Neuronal stem cell (in vitro differentiated cells): ENCODE results near the gene ATP8B4.

Experiments
- DNase-seq: peaks from one replicate; pipeline ENCODE4 v3.0.0-alpha.2; 2013; ENCODE audit warnings: low spot score
- H2AFZ ChIP-seq: one replicate; pipeline ENCODE4 v1.6.1; 2013; ENCODE audit warnings: mild to moderate bottlenecking, low read length, inconsistent platforms
- H2AK5ac ChIP-seq: 2 replicates; pipeline ENCODE4 v1.6.1; 2013; ENCODE audit warnings: low read depth, mild to moderate bottlenecking, inconsistent platforms, low read length, moderate library complexity, mixed read lengths
- H2BK120ac ChIP-seq: 2 replicates; pipeline ENCODE4 v1.6.1; 2013; ENCODE audit warnings: low read depth, mild to moderate bottlenecking, inconsistent platforms, low read length, moderate library complexity, mixed read lengths
- H2BK12ac ChIP-seq: one replicate; pipeline ENCODE4 v1.6.1; 2013; ENCODE audit warnings: low read length, inconsistent platforms
- H2BK15ac ChIP-seq: 2 replicates; pipeline ENCODE4 v1.6.1; 2013; ENCODE audit warnings: mild to moderate bottlenecking, low read length, inconsistent platforms, mixed read lengths
- H2BK5ac ChIP-seq: one replicate; pipeline ENCODE4 v1.6.1; 2013; ENCODE audit warnings: inconsistent platforms, mild to moderate bottlenecking, low read length, moderate library complexity
- H3K14ac ChIP-seq: one replicate; pipeline ENCODE4 v1.6.1; 2013; ENCODE audit warnings: low read length, inconsistent platforms
- H3K18ac ChIP-seq: 2 replicates; pipeline ENCODE4 v1.6.1; 2013; ENCODE audit warnings: low read length, inconsistent platforms
- H3K23ac ChIP-seq: 2 replicates; pipeline ENCODE4 v1.6.1; 2013; ENCODE audit warnings: low read depth, mild to moderate bottlenecking, mixed read lengths, low read length, inconsistent platforms; ENCODE audit not compliant: poor library complexity
- H3K27ac ChIP-seq: replicated peaks from 3 replicates; pipeline ENCODE4 v1.5.1; 2013; ENCODE audit warnings: low read length, inconsistent platforms
- H3K27me3 ChIP-seq, 3 experiments: 2 replicates each; pipeline ENCODE4 v1.6.1; 2013; ENCODE audit warnings: low read length in 3 of 3, mild to moderate bottlenecking in 2 of 3, inconsistent platforms in 1 of 3, low read depth in 1 of 3, mixed read lengths in 1 of 3, moderate library complexity in 1 of 3; ENCODE audit not compliant: control insufficient read depth in 3 of 3, insufficient read depth in 3 of 3
- H3K36me3 ChIP-seq, 2 donors: replicated peaks in 1 of 2; 2 replicates each; pipeline ENCODE4 v1.6.1; 2013; ENCODE audit warnings: low read length in 2 of 2; ENCODE audit not compliant: control insufficient read depth in 2 of 2, insufficient read depth in 2 of 2
- H3K4ac ChIP-seq: 2 replicates; pipeline ENCODE4 v1.6.1; 2013; ENCODE audit warnings: inconsistent platforms, mild to moderate bottlenecking, low read length, moderate library complexity
- H3K4me1 ChIP-seq, 2 donors: 1 replicate in 1 of 2; 2 replicates in 1 of 2; pipeline ENCODE4 v1.6.1; 2013; ENCODE audit warnings: low read length in 2 of 2, low read depth in 1 of 2; ENCODE audit not compliant: control insufficient read depth in 2 of 2, insufficient read depth in 1 of 2
- H3K4me2 ChIP-seq: one replicate; pipeline ENCODE4 v1.6.1; 2013; ENCODE audit warnings: mild to moderate bottlenecking, low read length, inconsistent platforms; ENCODE audit not compliant: insufficient read depth, poor library complexity, severe bottlenecking
- H3K4me3 ChIP-seq, 2 donors: 2 replicates each; pipeline ENCODE4 v1.5.1; 2013; ENCODE audit warnings: low read length in 2 of 2, mild to moderate bottlenecking in 2 of 2, inconsistent platforms in 1 of 2, moderate library complexity in 1 of 2
- H3K79me1 ChIP-seq: one replicate; pipeline ENCODE4 v1.6.1; 2013; ENCODE audit warnings: low read depth, mild to moderate bottlenecking, inconsistent platforms, low read length, moderate library complexity
- H3K9ac ChIP-seq: one replicate; pipeline ENCODE4 v1.6.1; 2013; ENCODE audit warnings: mild to moderate bottlenecking, low read depth, low read length, inconsistent platforms; ENCODE audit not compliant: poor library complexity
- H3K9me3 ChIP-seq, 2 donors: replicated peaks in 1 of 2; 2 replicates each; pipeline versions ENCODE3 to v1.6.1; 2013; ENCODE audit warnings: low read length in 2 of 2, mild to moderate bottlenecking in 2 of 2, inconsistent platforms in 1 of 2, low read depth in 1 of 2, mixed read lengths in 1 of 2, moderate library complexity in 1 of 2; ENCODE audit not compliant: control insufficient read depth in 2 of 2, insufficient read depth in 1 of 2
- H4K8ac ChIP-seq: one replicate; pipeline ENCODE4 v1.6.1; 2013; ENCODE audit warnings: low read depth, mild to moderate bottlenecking, inconsistent platforms, low read length, moderate library complexity
- H4K91ac ChIP-seq: one replicate; pipeline ENCODE4 v1.6.1; 2013; ENCODE audit warnings: low read length, low read depth, mild to moderate bottlenecking, inconsistent platforms; ENCODE audit not compliant: poor library complexity
- whole genome bisulfite sequencing, 2 donors: extraction: QIAGEN DNeasy Blood & Tissue Kit; methylation state at CpG; one replicate each; pipeline ENCODE4 v1.1.7; 2013; ENCODE audit warnings: missing lambda C conversion rate in 2 of 2, mixed read lengths in 1 of 2; ENCODE audit not compliant: insufficient read length in 2 of 2, insufficient replicate concordance in 1 of 2; ENCODE audit errors: extremely low coverage in 2 of 2; 5-methylcytosine and 5-hydroxymethylcytosine counted together

Gene ATP8B4

GRCh38 chr15:49888323-49888693 lies 230.7 kb downstream of the ATP8B4 start:
- H3K9me3 ChIP-seq: peaks cover 0 to 3% of the 10 kb centered on the region in 2 donors
- no peak for DNase-seq

GRCh38 chr15:49887659-49888322 lies 231.2 kb downstream of the ATP8B4 start:
- DNase-seq: no peak
- WGBS, 2 donors: no CpG with 5 or more reads among the region's 7 CpGs
- no peak overlapping the region for H2BK15ac ChIP-seq
- H3K4ac ChIP-seq: no peak overlapping the region
- H2BK120ac ChIP-seq: no peak overlapping the region
- no peak overlapping the region for H2AK5ac ChIP-seq
- H3K9ac ChIP-seq: no peak overlapping the region
- H3K36me3 ChIP-seq: no peaks in the 10 kb centered on the region
- no peak overlapping the region for H3K27ac ChIP-seq
- H3K14ac ChIP-seq: no peak overlapping the region
- H3K18ac ChIP-seq: no peak overlapping the region
- no peak overlapping the region for H3K4me3 ChIP-seq
- H3K4me2 ChIP-seq: no peak overlapping the region
- no peak overlapping the region for H4K8ac ChIP-seq
- H3K27me3 ChIP-seq: no peaks in the 10 kb centered on the region
- H3K4me1 ChIP-seq: no peaks in the 10 kb centered on the region
- H4K91ac ChIP-seq: no peak overlapping the region
- no peaks in the 10 kb centered on the region for H3K79me1 ChIP-seq
- H2BK5ac ChIP-seq: no peak overlapping the region
- H3K9me3 ChIP-seq: peaks cover 0 to 3% of the 10 kb centered on the region in 2 donors
- no peak overlapping the region for H3K23ac ChIP-seq
- no peak overlapping the region for H2BK12ac ChIP-seq
- H2AFZ ChIP-seq: no peak overlapping the region

More at GRCh38 chr15:49888323-49888693, 230.7 kb downstream of the ATP8B4 start:
- H3K14ac ChIP-seq: no peak overlapping the region
- no peak overlapping the region for H3K18ac ChIP-seq
- no peak overlapping the region for H2AFZ ChIP-seq
- no peaks in the 10 kb centered on the region for H3K27me3 ChIP-seq
- H3K4me1 ChIP-seq: no peaks in the 10 kb centered on the region
- H2BK15ac ChIP-seq: no peak overlapping the region
- H3K79me1 ChIP-seq: no peaks in the 10 kb centered on the region
- H3K23ac ChIP-seq: no peak overlapping the region
- H2BK5ac ChIP-seq: no peak overlapping the region
- H3K4me2 ChIP-seq: no peak overlapping the region
- H3K9ac ChIP-seq: no peak overlapping the region
- H4K8ac ChIP-seq: no peak overlapping the region
- no peak overlapping the region for H3K4me3 ChIP-seq
- WGBS, 2 donors: no CpG with 5 or more reads among the region's 2 CpGs
- no peak overlapping the region for H2BK12ac ChIP-seq
- no peak overlapping the region for H2BK120ac ChIP-seq
- H3K4ac ChIP-seq: no peak overlapping the region
- no peak overlapping the region for H2AK5ac ChIP-seq
- H3K27ac ChIP-seq: no peak overlapping the region
- no peak overlapping the region for H4K91ac ChIP-seq
- no peaks in the 10 kb centered on the region for H3K36me3 ChIP-seq

- no peak overlapping the region for H3K4me3 ChIP-seq
- no peak overlapping the region for H4K8ac ChIP-seq
- no CpG with 5 or more reads among the region's 4 CpGs for WGBS, 2 donors
- H2BK120ac ChIP-seq: no peak overlapping the region
- H3K4me1 ChIP-seq: no peaks in the 10 kb centered on the region
- no peak overlapping the region for H3K27ac ChIP-seq
- H3K14ac ChIP-seq: no peak overlapping the region
- no peak overlapping the region for H3K4ac ChIP-seq
- H2AK5ac ChIP-seq: no peak overlapping the region
- no peak overlapping the region for H2BK5ac ChIP-seq
- no peak overlapping the region for H3K23ac ChIP-seq
- H2AFZ ChIP-seq: no peak overlapping the region
- H3K4me2 ChIP-seq: no peak overlapping the region
- H4K91ac ChIP-seq: no peak overlapping the region
- H3K79me1 ChIP-seq: no peaks in the 10 kb centered on the region
- no peaks in the 10 kb centered on the region for H3K27me3 ChIP-seq
- H3K9me3 ChIP-seq: no peaks in the 10 kb centered on the region
- no peak for DNase-seq
- no peak overlapping the region for H3K18ac ChIP-seq
- H2BK12ac ChIP-seq: no peak overlapping the region
- no peak overlapping the region for H2BK15ac ChIP-seq
- H3K9ac ChIP-seq: no peak overlapping the region
- no peaks in the 10 kb centered on the region for H3K36me3 ChIP-seq
These were observed 235.9 kb downstream of the ATP8B4 start for GRCh38 chr15:49883121-49883520.

- H3K18ac ChIP-seq: no peak overlapping the region
- H4K8ac ChIP-seq: no peak overlapping the region
- no peak overlapping the region for H3K27ac ChIP-seq
- H2AK5ac ChIP-seq: no peak overlapping the region
- WGBS, 2 donors: no CpG with 5 or more reads among the region's 5 CpGs
- no peak overlapping the region for H2BK15ac ChIP-seq
- no peak overlapping the region for H2BK120ac ChIP-seq
- H2BK5ac ChIP-seq: no peak overlapping the region
- no peaks in the 10 kb centered on the region for H3K4me1 ChIP-seq
- H4K91ac ChIP-seq: no peak overlapping the region
- no peak overlapping the region for H3K14ac ChIP-seq
- H3K23ac ChIP-seq: no peak overlapping the region
- no peak overlapping the region for H3K9ac ChIP-seq
- no peaks in the 10 kb centered on the region for H3K9me3 ChIP-seq
- no peak overlapping the region for H3K4ac ChIP-seq
- no peak overlapping the region for H2AFZ ChIP-seq
- no peaks in the 10 kb centered on the region for H3K27me3 ChIP-seq
- DNase-seq: no peak
- H3K4me3 ChIP-seq: no peak overlapping the region
- no peak overlapping the region for H2BK12ac ChIP-seq
- no peak overlapping the region for H3K4me2 ChIP-seq
- H3K36me3 ChIP-seq: no peaks in the 10 kb centered on the region
- H3K79me1 ChIP-seq: no peaks in the 10 kb centered on the region
These were observed 237.2 kb downstream of the ATP8B4 start for GRCh38 chr15:49881866-49882265.
